ENCODE measurements around the gene DNAJC25. TPM values are rescaled to one million over a fixed set of nuclear protein-coding genes. Genes with fewer than 3 reads are reported as not detected.

DNAJC25 gene
- total RNA-seq, 1 donor from 2014 or later, result 9.6 TPM

- peak overlapping the region; percentile 99 for H3K4me3 Mint-ChIP-seq
- H3K9me3 Mint-ChIP-seq, result no peaks in the 10 kb centered on the region
- H3K4me1 Mint-ChIP-seq (ENCODE audit: unreplicated experiment), result peaks cover 33% of the 10 kb centered on the region
- no peaks in the 10 kb centered on the region for H3K27me3 Mint-ChIP-seq
- peaks cover 13% of the 10 kb centered on the region for H3K36me3 Mint-ChIP-seq
- H3K27ac Mint-ChIP-seq, result peak overlapping the region; percentile 89
- DNase-seq (ENCODE audit: extremely low spot score, unreplicated experiment), result no peak
- no peak for TF ChIP-seq CTCF (conservative IDR thresholded peaks at IDR 0.05)
Measured at GRCh38 chr9:111630182-111630963, 761 bp upstream of the DNAJC25 start.

DNA sequence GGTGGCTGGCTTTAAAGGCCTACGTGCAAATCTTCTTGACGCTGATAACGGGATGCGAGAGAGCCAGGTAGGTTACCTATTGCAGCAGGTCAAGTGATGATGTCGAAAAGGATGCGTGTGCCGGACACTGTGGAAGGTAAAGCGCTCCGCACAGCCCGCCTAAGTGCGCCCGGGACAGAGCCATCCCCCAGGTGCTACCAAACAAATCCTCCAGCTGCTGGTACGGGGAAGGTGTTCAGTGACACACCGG lies 245 bp upstream of the DNAJC25 start:
- Mint-ChIP-seq H3K27me3 (no peaks in the 10 kb centered on the region), H3K36me3 (peaks cover 13% of the 10 kb centered on the region), H3K4me1 (ENCODE audit: unreplicated experiment) (peaks cover 36% of the 10 kb centered on the region), H3K27ac (peak overlapping the region; percentile 89), H3K4me3 (peak overlapping the region; percentile 99), H3K9me3 (no peaks in the 10 kb centered on the region)
- TF ChIP-seq CTCF (conservative IDR thresholded peaks at IDR 0.05), result no peak
- no peak for DNase-seq (ENCODE audit: extremely low spot score, unreplicated experiment)

DNA sequence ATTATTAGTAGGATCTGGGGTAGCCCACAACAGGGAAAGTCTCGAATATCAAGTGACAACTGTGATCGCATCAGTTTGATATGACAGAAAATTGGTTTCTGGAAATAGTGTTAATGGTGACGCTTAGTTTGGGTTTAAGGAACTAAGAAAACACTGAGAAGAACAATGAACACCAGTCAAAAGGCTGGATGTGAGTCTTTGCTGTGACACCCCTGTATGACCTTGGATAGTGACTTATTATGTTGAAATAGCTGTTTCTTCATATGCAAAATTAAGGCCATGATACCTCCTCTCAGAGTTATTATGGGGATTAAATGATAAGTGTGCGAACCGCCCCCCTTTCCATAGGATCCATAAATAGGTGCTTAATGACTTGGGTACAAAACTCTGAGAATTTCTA lies 926 bp downstream of the DNAJC25 start:
- Mint-ChIP-seq H3K9me3 (no peaks in the 10 kb centered on the region), H3K27ac (peak overlapping the region; percentile 93), H3K4me1 (ENCODE audit: unreplicated experiment) (peaks cover 36% of the 10 kb centered on the region), H3K36me3 (peaks cover 13% of the 10 kb centered on the region), H3K4me3 (peak overlapping the region; percentile 95), H3K27me3 (no peaks in the 10 kb centered on the region)
- TF ChIP-seq CTCF (conservative IDR thresholded peaks at IDR 0.05), result no peak
- DNase-seq (ENCODE audit: extremely low spot score, unreplicated experiment), result no peak

GRCh38 chr9:111632695-111633388 lies 1.7 kb downstream of the DNAJC25 start:
- H3K36me3 Mint-ChIP-seq, result peaks cover 13% of the 10 kb centered on the region
- no peaks in the 10 kb centered on the region for H3K27me3 Mint-ChIP-seq
- peak overlapping the region; percentile 93 for H3K27ac Mint-ChIP-seq

DNA sequence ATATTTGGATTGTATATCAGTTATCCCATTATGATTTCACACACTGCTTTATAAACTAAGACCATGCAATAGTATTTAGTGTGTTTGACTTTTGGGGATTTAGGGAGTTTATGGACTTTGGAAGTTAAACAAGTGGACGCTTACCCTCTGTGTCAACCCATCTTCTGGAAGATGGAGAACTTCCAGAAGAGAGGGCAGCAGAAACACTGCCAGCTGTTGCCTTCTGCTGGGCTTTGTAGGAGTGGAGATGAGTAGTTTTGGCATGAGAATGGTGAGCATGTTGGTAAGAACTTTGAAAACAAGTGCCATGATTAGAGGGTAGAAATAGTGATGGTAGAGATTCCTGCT lies 2.2 kb downstream of the DNAJC25 start:
- TF ChIP-seq CTCF (conservative IDR thresholded peaks at IDR 0.05), result no peak
- DNase-seq (ENCODE audit: extremely low spot score, unreplicated experiment), result no peak
- Mint-ChIP-seq H3K27me3 (no peaks in the 10 kb centered on the region), H3K9me3 (no peaks in the 10 kb centered on the region), H3K4me1 (ENCODE audit: unreplicated experiment) (peaks cover 36% of the 10 kb centered on the region), H3K4me3 (peak overlapping the region; percentile 95), H3K27ac (peak overlapping the region; percentile 93), H3K36me3 (peaks cover 13% of the 10 kb centered on the region)

More at GRCh38 chr9:111632695-111633388, 1.7 kb downstream of the DNAJC25 start:
- Mint-ChIP-seq H3K9me3 (no peaks in the 10 kb centered on the region), H3K4me3 (peak overlapping the region; percentile 95), H3K4me1 (ENCODE audit: unreplicated experiment) (peaks cover 36% of the 10 kb centered on the region)
- DNase-seq (ENCODE audit: extremely low spot score, unreplicated experiment), result no peak
- no peak for TF ChIP-seq CTCF (conservative IDR thresholded peaks at IDR 0.05)

Data from type B pancreatic cell (in vitro differentiated cells).